Inferior parietal cortex (tissue), 1 donor: ENCODE results near the gene MPG.
"Not testable (repeated sequence)": the region's sequence is repeated elsewhere in the genome, so short reads cannot be mapped to it uniquely, and the experiment has no call there.

ENCODE experiments used
- DNase-seq: peaks from one replicate; pipeline ENCODE4 v3.0.0-alpha.2; 2016; ENCODE audit errors: extremely low spot score

The MPG gene, protein sequence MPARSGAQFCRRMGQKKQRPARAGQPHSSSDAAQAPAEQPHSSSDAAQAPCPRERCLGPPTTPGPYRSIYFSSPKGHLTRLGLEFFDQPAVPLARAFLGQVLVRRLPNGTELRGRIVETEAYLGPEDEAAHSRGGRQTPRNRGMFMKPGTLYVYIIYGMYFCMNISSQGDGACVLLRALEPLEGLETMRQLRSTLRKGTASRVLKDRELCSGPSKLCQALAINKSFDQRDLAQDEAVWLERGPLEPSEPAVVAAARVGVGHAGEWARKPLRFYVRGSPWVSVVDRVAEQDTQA

DNA sequence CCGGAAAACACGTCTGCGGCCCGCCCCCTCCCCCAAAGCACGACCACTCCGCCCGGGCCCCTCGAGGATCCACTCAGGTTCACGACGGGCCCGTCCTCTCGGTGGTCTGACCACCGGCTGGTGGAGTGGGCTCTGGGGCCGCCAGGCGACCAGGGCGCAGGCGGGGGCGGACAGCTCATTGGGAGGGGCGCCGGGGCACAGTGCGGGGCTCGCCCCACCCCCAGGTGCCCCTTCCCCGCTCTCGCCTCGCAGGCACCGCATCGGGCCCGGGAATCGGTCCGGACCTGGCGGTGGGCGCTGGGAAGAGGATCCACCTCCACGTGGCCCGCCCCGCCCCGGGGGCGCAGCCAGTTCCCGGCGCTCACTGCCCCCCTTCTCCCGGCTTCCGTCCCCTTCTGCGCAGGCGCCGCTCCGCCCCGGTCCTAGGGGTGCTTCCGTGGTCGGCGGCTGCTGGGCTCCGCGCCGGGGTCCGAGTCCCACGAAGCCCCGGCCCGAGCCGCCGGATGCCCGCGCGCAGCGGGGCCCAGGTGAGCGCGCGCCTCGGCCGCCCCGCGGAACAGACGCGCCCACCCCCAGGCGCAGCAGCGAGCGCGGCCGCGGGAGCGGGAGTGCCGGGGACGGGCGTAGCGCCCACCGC, at the start of gene MPG:
TSS of gene MPG (plus strand) at position 419 of the 637 bp plus-strand sequence. CDS start at position 504, 85 bp downstream.
- DNase-seq: peak; percentile 81

DNA sequence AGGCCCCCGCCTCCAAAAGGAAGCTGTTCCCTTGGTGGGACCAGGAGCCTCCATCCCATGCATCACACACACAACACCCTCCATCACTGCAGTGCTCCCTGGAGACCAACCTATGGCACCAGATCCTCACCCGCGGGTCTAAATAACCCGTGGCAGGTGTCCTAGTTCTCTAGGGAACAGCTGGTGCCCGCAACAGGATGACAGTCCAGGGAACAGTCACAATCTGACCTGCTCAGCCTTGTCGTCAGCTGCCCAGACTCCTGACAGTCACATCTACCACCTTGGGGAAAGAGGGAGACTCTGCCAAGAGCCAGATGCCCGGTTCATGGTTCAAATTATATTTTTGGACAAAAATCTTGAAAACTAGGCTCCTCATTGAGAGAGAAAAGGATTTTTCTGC, 47.4 kb upstream of the MPG start:
- DNase-seq: not testable (repeated sequence)

DNA sequence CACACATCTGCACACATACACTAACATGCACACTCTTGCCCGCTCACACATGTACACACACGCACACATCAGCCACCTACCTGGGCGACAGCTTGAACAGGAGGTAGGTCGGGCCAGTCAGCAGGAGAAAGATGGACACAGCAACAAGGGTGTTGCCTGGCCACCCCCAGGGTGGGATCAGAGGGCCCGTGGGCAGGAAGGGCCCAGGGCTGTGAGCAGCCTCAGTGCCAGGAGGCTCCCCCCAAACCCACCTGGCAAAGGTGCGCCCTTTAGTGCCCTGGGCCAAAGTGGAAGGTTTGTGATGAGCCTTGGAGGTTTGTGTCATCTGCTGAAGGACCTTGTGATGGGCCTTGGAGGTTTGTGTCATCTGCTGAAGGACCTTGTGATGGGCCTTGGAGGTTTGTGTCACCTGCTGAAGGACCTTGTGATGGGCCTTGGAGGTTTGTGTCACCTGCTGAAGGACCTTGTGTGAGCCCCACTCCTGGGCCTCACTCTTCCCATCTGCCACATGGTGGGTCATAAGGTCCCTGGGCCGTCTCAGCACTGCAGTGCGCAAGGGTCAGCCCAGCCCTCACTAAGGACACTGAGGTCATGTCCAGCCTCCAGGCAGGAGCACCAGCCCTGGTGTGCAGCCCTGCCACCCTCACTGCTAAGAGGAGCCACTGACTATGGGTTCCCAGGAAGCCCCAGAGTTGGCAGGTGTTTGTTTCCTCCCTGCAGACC, 44.7 kb upstream of the MPG start:
- DNase-seq: not testable (repeated sequence)

DNA sequence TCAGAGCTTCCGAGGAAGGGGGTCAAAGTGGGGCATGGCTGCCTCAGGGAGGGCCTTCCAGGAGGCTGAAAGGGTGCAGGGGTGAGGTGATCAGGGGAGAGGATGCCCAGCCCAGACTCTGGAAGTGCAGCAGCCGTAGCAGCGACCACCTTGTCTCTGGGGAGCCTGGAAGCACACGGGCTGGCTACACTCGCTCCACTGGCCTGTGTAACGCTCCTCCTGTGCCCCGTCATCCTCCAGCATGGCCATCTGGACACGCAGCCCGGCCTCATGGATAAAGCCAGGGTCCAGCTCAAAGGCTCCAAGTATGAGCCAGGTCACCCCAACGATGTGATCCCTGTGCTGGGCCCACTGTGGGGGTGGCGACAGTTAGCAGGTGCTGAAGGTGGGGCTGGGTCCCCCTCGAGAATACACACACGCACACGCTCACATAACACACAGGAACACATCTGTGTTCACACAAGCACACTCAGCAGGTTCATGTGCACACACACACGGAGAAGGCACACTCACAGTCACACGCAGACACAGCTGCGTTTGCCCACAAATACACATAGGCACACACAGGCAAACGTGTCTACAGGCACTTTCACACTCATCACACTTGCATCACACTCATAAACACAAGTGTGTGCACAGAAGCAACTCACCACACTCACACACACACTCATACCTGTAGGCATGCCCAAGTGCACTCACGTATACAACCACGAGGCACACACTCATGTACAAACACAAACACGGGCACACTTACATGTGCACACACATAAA, 44.0 kb upstream of the MPG start:
- DNase-seq: no peak

DNA sequence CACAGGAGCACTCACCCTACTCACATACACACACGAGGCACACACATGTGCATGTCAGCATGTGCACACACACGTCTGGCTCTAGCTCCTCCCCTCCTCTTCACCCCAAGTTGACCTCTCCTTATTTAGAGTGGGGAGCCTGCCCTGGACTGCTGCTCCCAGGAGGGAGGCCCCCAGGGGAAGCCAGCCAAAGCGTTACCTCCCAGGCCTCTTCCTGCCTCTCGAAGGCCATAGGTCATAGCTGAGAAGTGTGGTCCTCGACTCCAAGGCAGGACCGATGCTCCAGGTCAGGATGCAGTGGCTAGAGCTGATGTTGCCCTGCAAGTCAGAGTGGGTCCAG, 43.4 kb upstream of the MPG start:
- no peak for DNase-seq

DNA sequence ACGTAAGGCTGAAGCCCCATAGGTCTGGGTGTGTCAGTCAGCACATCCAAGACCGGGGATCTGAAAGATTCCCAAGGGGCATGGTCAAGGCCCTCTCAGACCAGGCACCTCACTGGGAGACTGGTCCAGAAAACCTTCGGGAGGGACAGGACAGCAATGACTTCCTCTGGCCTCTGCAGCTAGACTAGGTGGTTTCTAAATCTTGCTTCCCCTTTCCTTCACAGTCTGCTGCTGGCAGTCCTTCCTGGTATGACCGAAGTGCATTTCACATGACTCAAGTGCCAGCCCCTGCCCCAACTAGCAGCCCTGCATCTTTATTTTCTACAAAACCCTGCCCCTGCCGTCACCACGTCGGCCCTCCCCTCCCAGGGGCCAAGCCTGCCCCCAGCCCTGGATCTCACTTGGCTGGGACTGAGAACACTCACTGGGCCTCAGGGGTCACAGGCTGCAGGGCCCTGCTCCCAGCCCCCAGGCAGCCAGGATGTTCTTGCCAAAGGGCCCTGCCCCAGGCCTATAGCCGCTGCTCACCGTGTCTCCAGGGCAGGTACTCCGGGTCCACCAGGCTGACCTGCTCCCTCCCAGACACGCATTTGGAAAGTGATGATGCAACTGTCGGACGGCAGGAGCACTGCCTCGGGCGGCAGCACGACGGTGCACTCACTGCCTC, 42.9 kb upstream of the MPG start:
- DNase-seq: no peak

DNA sequence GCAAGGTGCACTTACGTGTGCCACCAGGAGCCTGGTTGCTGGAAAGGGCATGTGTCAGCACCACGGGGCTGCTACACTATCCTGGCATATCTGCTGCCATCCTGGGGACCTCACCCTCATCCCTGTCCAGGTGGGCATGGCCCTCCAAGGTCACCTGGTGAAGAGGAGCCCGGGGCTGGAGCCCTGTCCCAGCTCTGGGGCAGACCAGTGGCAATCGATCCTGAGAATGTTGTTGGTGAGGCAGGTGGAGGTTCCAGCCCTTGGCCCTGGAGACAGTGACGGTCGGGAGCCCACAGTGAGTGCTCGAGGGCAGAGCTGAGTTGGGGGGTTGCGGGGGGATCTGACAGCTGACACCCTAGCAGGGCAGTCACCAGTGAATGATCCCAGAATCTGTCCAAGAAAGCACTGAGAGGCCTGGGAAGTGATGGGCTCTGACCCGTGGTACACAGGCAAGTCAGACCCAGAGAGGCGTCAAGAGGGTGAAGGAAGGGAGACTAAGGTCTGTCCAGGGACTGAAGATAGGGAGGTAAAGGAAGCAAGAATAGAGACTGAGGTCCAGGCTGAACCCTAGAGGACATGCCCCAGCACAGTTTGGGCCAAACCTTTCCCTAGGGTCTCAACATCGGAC, 42.2 kb upstream of the MPG start:
- no peak for DNase-seq

DNA sequence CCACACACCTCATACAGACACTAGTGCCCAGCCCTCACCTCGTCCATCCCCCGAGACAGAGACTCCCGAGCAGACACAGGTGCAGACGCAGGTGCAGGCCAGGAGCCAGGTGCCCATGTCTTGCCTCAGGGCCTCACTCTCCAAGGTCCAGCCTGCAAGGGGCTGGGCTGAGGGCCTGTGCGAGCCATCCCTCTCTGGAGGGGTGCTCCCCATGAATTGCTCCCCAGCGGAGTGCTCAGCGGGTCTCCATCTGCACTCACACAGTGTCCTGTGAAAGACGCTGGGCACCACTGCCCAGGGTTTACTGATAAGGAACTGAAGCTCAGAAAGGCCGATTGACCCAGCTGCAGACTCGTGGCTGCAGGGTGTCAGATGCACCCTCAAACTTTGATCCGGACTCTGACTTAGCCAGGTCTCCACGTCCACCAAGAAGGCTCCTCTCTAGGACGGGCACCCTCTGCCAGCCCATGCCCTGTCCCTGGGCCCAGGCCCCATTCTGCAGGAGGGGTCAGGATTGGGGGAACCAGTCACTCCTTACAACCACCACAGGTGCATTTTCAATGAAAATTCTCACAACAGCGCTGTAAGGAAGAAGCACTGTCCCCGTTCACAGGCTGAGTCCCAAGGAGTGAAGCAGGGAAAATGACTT, 41.6 kb upstream of the MPG start:
- no peak for DNase-seq

DNA sequence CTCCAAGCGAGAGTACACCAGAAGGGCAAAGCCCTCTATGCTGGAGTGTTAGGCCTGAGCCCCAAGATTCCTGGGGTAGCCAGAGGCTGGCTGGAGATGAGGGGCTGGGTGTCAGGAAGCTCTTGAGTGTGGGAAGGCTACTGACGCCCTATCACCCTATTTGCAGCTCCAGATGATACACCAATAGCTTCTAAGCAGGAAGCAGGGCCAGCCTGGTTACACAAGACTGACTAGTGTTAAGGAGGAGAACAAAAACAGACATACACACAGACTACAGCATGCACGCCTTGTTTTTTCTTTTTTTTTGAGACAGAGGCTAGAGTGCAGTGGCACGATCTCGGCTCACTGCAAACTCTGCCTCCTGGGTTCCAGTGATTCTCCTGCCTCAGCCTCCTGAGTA, 40.5 kb upstream of the MPG start:
- DNase-seq: no peak

DNA sequence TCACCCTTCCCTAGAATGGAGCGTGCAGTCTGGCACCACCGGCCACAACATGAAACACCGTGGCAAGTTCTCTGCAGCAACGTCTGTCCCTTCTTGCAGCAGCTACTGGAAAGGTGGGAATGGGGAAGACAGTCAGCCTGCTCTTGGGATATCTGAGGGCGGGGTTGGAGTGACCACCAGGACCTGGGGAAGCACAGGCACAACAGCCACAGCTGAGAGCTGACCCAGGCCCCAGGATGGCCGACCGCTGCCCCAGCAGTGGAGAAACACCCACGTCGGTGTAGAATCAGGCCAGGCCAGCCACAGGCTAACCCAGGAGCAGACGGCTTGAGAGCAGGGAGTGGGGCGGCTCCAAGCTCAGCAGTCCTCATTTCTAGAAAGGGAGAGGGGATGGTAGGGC, 39.8 kb upstream of the MPG start:
- not testable (repeated sequence) for DNase-seq

DNA sequence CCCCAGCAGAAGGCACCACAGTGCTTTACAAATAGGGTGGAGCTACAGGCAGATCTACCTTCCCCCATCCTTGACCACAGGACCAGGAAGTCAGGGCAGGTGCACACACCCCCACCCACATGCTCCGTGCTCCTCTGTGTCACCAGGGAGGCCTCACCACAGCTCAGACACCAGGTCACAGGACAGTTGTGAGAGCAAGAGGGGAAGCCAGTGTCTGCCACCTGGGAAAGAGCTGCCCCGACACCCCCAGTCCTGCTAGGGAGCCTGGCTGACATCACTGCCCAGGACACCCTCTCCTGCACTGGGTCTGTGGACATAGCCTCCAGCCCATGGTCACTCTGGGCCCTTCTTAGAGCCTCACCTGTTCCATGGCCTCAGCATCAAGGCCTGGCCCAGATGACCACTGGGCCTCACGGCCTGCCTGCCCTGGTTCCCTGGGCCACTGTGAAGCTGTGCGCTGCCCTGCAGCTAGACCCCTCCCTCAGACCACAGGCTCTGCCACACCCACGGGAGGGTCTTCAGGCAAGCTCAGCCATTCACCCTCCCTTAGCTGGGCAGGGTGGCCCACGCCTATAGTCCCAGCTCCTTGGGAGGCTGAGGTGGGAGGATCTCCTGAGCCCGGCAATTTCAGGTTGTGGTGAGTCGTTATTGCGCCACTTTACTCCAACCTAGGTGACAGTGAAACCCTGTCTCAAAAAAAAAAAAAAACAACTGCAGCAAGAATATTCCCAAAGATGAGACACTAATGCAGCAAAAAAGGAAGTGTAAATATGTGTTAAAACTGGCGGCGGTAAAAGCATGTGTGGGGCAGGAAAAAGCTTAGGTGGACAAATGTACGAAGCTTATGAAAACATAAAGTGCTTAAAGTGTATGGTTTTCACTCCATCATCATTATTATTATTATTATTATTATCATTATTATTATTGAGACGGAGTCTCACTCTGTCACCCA, 38.8 kb upstream of the MPG start:
- no peak for DNase-seq

DNA sequence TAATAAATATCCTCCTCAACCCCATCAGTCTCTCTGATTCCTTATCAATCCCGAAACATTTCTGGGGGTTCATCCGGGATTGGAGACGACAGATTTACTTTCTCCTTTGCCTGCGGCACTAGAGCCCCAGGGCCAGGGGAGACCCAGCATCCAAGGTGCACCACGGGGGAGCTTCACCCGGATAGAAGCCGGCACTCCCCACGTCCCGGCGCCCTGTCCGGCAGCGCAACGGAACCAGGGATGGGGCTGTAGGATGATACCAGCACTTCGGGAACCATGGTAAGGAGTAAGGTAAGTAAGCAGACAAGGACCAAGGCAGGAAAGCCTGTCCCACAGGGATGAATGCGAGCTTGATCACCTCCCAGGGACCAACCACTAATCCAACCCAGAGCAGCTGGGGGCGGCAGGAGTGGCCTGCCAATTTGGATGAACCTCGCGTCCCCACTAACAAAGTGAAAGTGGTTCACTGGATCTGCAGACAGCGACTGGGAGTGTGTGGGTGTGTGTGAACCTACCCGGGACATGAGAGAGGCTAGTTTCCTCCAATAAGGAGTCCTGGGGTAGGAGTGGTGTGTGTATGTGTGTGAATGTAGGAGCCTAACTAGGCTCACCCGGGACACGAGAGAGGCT, 36.5 kb upstream of the MPG start:
- no peak for DNase-seq

DNA sequence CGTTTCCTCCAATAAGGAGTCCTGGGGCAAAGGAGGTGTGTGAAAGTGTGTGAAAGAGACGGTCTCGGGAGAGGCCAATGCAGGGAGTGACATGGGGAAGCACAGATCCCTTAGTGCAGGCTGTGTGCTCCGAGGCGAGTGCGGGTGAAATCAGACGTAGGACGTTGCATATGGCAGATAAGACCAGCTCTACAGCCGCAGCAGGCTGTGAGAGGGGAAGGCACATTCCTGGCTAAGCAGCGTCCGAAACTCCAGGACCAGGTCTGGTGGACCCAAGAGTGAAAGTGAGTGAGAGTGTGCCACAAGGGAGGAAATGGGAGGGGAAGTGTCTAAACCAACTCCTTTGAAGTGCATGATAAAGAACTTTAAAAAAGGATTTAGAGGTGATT, 36.0 kb upstream of the MPG start:
- DNase-seq: no peak

DNA sequence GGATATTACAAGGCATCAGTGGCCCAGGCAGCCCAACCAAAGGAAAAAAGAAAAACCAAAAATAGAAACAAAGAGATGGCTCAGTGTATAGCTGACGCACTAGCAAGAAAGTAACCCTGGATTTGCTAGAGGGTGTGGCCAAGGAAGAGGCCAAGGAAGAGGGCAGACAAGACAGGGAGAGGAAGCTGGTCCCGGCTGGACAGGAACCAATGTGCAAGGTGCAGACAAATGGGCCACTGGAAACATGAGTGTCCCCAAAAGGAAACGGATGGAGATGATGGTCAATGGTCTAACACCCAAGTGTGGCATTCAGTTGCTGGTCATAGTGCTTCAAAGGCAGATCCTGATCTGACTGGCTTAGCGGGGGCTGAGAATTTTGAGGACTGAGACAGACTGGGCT, 35.3 kb upstream of the MPG start:
- no peak for DNase-seq

DNA sequence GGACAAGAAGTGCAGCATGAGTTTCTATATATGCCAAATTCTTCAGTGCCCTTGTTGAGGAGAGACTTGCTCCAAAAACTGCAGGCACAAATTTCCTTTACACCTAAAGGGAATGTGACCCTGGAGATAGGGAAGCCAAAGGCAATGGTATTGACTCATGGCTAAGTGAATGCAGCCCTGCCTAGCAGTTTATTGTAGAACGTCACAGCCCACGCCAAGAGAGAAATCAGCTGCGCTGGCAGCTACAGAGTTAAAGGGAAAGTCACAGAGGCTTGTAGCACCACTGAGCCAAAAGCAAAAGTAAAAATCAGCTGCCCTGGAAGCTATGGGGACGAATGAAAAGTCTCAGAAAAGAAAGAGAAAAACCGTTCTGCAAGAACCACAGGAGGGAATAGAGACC, 34.7 kb upstream of the MPG start:
- DNase-seq: no peak

DNA sequence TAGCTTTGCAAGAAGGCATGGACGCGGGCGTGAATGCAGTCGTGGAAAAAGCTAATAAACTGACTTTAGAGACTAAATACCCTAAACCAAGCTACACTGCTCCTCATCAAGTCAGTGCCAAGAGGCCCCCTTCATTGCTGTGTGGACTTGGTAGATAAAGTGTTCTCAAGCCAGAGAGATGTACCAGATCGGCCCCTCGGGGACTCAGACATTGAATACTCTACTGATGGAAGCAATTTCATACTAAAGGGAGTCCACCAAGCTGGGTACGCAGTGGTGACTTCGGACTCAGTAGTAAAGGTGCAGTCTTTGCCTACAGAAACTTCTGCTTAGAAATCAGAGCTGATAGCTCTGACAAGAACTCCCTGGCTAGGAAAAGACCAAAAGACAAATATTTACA, 33.4 kb upstream of the MPG start:
- no peak for DNase-seq

DNA sequence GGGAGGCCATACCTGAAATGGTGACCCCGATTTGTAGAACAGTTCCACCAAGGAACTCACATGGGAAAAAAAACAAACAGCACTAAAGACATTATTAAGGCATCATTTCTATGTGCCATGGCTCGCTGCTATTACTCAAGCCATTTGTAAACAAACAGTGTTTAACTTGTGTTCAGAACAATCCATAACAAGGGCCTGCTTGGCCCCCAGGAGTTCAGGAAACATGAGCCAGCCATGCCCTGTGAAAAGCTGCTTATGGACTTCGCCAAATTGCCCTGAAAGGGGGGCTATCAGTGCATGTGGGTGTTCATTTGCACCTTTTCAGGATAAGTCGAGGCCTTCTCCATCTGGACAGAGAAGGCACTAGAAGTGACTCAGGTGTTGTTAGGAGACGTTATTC, 32.6 kb upstream of the MPG start:
- DNase-seq: no peak

DNA sequence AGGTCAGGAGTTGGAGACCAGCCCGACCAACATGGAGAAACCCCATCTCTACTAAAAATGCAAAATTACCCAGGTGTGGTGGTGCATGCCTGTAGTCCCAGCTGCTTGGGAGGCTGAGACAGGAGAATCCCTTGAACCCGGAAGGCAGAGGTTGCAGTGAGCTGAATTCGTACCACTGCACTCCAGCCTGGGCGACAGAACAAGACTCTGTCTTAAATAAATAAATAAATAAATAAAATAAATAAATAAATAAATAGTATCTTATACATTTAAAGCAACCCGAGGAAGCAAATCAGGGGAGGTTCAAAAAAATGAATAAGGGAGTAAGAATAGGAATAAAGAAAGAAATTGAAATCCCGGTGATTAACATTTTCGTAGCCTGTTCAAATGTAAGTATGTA, 31.5 kb upstream of the MPG start:
- DNase-seq: not testable (repeated sequence)

DNA sequence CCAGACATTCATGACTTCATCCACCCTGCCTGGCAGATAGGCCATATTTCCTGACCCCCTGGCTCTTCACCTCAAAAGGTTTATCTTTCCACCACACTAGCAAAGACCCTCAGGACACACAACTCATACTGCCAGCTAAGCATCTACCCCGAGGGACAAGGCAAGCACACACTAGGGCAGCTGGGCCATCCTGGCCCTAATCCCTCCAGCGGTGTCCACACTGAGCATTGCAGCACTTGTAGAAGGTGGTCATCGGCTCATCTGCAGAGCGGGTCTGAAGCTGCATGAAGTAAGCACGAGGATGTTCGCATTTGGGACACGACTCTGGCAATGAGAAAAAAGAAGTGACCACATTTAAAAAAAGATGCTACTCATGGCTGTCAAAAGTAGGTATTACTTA, 30.8 kb upstream of the MPG start:
- DNase-seq: no peak
